Stimulated activated CD4-positive, alpha-beta T cell treated with anti-CD3 and anti-CD28 coated beads, Interleukin-4, amount 100 ng/mL, for 24 hours (primary cell): ENCODE data around the gene CERK.

Experiments
- DNase-seq: peaks from one replicate; pipeline ENCODE4 v3.0.0-alpha.2; 2020

Gene CERK

DNA sequence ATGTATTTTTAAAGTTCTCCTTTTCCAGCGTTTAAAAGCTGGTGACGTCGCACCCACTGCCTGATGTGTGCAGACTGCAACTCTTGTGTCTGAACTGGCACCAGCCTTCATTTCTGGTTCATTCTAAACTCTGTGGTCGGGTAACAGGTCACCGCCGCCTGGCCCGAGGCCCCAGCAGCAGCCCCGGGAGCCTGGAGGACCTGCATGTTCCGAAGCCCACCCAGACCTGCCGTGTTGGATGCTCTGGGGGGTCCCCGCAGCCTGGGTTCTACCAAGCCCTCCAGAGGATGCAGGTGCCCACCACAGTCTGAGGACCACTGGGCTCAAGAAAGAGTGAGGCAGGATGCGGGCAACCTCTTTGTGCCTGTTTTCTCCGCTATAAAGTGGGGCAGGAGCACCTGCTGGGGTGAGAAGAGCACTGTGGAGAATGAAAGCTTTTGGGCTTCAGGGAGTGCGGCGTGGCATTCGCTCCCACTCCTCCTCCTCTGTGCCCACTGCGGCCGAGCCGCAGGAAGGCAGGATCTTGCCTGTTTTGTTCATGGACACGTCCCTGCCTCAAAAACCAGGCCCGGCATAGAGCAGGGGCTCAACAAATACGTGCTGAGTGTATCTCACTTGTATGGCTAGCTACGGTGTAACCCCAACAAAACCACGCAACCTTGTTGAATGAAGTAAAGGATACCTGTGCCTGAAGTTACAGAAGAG is 40.1 kb downstream of the CERK start:
- no peak for DNase-seq

DNA sequence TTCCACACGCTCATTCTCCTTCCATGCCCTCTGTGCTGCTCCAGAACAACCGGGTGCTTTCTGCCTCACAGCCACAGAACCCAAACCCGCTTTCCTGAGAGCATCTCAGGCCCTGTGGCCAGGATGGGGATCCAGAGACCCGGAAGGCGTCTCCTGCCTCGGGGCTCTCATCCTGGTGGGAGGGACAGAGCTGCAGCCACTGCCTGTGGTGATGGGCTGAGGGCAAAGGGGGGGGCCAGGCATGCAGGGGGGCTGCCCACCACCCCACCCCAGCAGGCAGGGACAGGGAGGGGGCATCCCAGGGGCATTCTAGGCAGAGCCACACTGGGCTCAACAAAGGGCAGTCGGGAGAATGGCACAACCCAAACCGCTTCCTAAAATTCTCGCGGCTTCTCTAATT is 41.4 kb downstream of the CERK start:
- no peak for DNase-seq

DNA sequence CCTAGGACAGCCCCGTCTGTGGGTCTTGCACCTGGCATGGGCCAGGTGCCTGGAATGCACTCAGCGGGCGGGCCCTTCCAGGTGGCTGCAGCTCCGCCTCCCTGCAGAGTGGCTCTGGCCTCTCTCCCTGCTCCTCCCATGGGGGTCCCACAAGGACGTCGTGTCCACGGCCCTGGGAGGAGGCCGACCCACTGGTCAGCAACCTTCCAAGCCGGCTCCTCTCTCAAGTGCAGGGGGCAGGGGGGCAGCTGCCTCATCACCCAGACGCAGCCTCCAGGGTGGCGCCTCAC is 41.9 kb downstream of the CERK start:
- no peak for DNase-seq

DNA sequence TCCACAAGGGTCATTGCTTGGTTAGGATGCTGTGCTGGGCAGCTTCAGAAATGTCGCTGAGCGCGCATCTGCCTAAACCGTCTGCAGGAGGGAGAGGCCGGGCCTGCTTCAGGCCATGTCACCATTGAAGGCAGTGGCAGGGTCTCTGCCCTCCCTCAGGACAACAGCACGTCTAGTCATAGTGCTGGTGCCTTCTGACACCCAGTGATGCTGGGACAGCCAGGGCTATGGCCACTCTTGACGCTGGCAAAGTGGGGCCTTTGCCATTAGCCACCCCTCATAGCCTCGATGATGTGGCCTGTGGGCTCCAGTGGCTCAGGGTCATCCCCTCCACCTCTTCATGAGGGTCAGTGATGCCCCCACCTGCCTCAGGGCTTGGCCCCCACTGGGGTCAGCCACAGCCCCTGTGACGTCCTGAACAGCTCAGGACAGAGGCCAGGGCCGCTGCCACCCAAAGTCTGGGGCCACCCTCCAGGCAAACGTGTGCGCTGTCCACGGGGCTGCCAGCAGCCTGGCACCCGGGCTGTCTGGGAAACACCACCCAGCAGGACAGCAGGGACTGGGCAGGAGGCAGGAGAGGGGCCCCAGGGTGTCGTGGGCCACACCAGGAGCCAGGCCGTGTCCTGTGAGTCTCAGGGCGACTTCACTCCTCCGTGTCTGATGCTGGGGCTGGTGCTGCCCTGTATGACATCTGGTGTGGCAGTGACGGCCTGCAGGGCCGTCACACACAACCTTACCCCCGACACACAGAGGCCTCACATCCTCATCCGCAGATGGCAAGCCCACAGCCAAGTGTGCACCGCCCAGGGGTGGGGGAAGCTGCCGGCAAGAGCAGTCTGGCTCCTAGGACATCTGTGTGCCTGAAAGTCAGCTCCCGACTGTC is 42.5 kb downstream of the CERK start:
- no peak for DNase-seq

DNA sequence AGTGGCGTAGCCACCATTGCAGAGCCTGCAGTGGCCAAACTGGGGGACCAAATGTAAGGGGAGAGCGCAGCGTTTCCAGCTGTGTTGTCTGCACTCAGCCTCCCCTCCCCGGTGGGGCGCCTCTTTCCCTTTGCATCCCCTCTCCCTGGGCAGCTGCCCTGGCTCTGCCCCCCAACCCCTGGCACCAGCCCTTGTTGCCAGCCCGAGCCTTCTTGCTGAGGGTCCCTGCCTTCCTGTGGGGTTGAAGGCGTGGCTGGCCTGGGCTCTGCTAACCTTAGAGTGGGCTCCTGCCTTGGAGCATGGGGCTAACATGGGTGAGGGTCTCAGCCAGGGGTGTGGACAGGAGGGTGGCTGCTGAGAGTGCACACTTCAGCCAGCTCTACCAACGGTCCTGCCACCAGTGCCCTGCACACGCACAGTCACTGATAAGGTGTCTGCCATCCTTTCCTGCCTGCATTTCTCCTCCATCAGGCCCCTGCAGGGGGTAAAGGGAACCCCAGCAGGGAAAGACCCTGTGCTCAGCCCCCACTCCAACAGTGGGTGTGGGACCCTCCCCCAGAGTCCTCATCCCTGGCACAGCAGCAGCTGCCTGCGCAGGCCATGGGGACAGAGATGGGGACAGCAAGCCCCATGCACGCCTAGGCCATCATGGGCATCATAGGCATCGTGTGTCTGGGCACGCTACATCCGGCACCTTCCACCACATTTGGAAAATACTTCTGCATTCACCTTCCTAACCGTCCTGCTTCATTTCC is 43.5 kb downstream of the CERK start:
- DNase-seq: no peak

DNA sequence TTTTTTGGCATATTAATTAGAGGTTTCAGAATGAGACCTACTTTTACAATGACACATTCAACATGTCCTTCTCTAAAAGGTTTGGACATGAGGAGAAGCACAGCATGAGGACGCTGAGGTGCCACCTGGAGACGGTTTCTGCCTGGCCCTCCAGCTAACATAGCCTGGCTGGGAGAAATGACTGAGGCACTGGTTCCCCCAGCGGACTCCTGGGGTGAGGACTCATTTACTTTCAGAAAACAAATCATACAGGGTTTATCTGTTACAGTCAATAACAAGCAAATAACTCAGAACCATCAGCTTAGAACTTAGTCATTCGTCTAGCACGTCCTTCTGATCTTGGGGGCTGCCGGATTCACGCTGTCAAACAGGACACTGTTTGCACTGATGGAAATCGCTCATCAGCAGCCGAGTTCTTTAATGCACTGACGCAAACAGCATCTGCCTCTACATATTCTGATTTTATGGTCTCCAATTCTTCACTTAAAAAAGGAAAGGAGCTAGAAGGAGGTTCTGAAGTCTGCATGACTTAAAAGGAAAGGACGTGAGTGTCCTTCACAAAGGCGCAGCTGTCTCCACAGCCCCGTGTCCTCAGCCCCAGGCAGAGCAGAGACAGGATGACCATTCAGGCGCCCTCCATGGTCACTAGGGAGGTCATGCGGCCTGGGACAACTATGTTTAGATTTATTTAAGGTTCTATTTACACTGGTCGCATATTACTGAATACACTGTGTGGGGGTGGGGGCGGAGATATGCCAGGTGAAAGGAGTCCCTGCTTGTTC is 44.2 kb downstream of the CERK start:
- no peak for DNase-seq

DNA sequence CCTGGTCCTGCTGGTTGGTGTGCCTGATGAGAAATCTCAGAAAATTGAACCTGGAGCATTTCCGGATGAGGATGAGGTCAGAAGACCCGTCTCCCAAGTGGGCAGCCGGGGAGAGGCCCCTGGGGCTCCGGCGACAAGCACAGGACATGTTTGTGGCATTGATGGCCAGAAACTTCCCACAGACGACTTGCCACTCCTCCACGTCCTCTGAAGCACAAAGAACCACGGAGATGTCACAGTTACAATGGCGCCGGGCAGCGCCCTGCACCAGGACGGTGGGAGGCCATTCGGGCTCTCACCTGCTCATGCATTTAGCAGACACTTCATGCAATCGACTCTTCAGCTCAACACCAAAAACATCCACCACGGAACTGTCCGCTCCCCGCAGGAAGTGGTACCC is 46.5 kb downstream of the CERK start:
- DNase-seq: no peak

DNA sequence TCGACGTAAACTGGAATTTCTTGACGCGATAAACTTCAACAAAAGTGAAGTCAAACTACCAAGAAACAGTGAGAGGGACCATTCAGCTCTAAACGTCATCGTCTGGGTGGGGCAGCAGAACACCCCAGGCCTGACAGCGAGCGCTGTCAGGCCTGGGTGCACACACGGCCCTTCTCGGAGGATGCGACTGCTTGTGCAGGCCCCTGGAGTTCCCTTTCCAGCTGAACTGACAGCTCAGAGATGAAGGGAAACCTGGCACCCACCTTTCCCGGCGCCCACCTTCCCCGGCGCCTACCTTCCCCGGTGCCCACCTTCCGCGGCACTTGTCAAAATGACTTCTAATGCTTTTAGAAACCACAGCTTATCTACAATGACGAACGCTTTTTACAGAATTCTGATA is 47.9 kb downstream of the CERK start:
- no peak for DNase-seq

DNA sequence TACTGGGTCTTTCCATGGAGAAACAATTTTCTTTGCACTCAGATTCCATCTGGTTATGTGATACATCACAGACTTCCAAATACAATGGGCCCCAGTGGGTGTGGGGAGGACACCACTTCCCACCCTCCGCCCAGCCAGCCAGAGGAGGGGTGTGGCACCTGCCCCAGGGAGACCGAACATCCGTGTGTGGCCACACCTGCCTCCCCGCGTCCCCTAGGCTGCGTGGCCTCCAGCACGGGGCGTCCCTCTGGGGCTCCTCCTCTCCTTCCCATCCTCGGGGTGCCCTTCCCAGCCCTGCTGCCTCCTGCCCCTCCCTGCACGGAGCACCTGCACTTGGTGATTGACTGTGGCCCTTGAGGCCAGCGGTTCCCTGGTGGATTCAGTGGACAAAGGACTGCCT is 49.1 kb downstream of the CERK start:
- DNase-seq: no peak

DNA sequence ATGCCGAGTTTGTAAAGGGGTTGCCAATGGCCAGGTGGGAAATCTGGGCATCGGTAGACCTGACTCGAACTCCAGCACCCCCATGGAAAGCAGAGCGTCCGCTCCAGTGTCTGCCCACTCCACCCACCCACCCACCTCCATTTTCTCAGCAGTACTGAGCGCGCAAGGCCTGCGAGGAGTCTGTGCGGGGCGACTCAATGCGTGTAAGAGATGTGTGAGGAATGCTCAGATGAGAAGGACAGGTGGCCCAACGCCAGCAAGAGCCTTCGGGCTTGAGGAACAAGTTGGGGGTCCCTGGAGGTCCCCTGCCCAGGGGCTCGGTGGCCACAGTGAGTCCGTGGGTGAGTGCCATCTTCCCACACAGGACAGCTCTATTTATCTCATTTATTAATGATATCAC is 50.6 kb downstream of the CERK start:
- no peak for DNase-seq

DNA sequence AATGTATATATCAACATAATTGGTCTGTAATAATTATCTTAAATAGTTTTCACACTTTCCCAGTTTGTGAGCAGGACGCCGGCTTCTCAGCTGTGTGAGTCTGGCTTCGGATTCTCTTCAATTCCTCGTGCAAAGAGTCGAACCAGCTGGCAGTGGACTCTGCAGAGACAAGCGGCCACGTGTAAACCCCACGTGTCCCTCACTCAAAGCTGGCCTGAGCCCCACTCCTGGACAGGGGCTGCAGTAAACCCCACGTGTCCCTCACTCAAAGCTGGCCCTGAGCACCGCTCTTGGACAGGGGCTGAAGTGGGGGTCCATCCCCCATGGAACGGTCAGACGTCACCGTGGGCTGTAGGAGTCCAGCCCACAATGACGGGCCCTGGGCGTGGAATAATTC is 51.0 kb downstream of the CERK start:
- DNase-seq: no peak

DNA sequence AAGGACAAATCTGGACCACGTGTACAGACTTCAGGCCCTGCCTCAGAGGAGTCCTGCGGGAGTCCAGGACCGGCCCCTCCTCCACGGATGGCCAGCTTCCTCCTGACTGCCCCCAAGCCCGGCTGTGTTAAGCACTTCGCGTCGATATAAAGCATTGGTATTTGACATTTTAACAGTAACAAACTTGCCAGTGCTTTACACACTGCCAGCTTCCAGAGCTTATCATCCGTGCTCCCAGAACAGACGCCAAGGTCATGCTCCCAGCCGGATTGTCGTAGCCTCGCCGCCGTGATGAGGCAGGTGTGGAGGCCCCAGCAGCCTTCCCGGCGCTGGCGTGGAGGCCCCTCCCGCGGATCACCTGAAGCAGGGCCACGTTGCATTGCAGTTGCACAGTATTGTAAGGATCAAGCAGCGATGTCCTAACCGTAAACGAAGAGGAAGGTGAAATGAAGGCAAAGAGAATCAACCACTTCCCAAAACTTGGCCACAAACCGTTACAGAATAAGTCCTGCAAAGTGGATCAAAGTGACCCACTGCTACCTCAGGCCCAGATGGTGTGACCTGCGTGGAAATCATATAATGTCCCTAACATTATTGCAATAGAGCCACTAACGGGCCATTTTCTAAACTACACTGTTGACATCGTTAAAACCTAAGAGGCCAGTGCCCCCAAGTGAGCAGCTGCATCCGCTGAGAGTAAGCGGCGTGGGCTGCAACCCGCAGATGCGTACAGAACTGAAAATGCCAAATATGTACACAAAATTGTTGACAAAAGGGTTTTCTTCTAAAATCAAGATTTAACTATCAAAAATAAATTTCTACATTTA is 51.6 kb downstream of the CERK start:
- DNase-seq: no peak

DNA sequence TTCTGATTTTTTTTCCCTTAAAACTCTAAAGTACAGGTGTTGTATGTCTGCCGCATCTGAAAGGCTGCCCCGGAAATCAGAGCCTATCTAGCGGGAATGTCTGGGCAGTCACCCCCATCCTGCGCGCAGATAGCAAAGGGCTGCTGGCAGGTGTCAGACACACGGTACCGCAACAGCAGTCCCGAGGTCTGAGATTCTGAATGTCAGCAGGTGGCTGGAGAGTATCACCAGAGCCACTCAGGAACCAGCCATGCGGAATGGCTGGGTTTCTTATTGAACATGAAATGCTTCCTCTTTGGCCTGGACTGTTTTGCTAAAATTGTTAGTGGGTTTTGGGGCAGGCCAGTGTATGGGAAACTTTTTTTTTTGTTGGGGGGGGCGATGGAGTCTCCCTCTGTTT is 53.3 kb downstream of the CERK start:
- no peak for DNase-seq

DNA sequence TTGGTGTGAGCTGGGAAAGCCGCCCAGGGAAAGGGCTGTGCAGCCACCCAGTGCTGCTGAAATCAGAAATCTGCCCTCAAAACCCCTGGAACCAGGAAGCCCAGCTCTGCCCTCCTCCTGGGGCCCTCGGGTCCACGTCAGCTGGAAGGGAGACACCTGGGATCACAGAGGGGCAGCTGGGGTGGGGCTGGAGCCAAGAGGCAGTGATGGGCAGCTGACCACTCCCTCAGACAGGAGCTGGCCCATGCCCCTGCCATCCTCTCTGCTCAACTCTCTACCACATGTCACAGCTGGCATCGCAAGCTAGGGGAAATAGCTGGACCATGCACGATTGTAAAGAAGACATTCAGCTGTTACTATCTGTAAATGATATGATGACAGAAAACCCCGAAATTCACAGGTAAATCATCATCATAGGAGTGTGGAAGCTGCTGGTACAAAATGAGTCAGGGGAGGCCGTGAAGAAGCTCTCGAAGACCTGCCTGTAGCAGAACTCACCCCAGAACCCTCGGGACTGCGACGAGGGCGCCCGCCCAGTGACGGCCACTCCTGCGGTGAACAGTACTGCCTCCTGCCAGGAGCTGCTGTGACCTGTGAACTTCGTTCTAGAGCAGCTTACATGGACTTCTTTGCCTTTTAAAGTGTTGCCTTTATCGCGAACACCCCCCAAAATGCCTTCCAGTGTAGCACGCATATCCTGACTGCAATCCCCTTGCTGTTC is 55.9 kb downstream of the CERK start:
- DNase-seq: no peak

DNA sequence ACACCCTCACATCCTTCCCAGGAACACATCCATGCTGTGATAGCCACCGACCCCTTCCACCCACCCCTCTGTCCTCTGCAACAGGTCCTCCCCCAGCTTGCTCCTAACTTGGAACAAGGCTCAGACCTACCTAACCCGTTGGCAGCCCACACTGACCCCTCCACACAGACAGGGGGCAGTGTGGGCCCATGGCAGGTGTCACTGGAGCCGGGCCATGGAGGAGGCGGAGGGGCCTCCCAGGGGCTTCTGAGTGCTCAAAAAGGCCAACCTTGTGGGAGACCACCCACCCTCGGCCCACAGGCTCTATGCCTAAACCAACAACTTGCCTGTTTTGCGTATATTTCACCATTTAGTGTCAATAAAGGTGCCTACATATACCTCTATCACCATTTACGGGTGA is 57.0 kb downstream of the CERK start:
- no peak for DNase-seq

DNA sequence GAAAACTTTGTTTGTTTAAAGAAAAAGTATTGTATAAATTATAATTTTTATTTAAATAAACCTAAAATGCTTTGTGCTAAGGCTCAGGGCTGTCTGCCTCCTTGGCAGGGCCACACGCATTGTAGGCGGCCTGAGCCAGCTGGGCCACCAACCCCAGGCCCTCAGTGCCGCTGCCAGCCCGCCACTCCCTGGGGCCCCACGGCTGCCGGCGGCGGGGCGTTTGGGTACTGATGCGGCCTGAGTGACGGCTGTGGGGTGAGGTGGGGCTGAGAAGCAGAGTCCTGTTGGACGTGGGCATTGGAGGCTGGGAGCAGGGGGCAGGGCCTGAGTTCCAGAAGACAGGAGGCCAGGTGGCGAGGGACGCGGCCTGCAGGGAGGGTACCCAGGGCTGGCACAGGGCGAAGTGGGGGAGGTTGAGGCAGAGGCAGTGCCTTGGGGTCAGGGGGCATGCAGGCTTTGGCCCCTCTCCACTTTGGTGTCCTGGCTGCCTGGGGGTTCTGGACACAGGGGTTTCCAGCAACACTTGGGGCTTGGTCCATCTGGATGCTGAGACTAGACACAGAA is 58.3 kb downstream of the CERK start:
- no peak for DNase-seq

DNA sequence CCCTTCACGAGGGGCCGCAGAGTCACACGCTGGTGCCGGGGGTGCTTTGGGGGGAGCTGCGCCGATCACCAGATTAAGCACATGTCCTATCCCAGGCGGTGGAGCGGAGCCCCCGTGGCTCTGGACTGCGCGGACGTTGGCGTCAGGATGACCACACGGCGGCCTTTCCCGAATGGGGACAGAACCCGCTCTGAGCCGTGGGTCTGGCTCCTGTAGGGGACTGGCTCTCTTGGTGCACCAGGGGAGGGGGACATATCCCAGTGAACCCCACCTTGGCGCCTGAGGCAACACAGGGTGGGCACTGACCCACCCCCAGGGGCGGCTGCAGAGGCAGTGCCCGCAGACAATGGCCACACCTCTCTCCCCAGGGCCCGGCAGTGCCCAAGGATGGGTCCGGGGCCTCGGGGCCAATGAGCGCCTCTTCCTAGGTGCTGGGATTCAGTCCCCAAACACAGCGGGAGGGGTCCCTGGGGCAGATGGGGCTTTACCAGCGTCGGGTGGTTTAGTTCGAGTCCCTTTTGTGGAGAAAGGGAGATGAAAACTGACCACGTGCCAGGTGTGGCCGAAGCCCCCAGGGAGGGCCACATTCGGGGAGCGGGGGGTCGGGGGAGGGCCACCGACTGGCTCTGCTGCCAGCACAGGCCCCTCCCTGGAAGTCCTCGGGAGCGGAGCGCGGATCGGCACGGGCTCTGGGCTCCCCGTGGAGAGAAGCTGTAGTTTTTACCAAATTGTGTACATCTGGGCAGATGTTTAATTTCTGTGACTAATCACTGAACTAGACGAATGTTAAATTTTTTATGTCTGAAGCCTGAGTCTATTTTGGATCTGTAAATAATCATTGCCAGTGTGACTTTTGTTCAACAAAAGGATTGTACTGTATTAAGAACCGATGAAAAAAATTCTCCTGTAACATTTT is 59.0 kb downstream of the CERK start:
- no peak for DNase-seq

DNA sequence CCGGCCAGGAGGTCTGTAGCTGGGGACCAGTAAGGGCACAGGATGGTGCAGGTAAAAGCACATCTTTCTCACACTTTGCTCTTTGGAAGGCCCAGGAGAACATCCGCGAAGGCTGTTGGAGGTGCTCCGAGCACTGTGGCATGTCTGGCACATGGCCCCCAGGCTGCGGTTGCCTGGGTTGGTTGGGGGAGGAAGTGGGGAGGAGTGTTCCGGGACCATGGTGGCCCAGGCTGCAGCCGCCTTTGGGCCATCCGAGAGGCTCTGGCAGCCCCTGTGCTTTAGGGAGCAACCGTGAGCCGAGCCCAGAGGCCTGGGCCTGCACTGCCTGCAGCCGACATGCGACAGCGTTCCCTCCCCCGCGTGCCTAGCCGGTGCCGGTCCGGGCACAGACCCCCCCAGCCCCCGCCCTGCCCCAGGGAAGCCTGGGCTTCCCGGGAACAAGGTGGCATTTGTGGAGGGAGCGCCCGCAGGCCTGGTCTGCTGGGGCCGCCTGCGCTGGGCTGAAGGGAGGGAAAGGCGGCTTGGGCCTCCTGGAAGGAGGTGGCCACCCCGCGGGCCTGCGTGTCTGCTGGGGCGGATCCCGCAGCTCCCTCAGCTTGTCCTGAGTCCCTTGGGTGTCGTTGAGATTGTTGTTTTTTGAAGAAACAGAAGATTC is 59.9 kb downstream of the CERK start:
- DNase-seq: no peak

DNA sequence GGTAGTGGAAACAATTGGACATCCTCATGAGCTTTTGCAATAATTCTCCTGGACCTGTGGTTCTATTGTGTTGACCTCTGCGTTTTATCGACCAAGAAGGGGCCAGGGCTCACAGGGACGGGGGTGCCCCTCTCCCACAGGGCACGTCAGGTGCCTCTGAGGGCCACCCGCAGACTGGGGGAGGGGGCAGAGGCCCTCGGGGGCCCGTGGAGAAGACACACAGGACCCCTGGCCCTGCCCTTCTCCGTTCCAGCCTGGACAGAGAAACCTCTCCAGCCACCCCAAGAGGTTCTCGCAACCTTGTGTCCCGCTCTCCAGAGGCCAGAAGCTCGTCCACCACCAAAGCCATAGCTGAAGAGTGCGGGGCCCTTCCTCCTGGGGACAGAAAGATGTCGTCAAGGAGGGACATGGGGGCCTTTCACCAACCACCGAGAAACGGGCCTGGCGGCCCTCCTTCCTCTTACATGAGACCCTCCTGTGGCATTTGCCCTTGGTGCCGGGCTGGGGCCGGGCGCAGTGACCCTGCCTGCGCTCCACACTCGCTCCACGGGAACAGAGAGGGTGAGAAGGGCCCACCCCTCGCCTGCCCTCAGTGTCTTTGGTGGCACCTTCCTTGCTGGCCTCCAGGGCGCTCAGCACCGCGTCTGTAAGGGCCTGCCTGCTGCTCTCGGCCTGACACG is 60.6 kb downstream of the CERK start:
- DNase-seq: no peak
